Measurements from ENCODE around the gene CCDC183. TPM values are rescaled to one million over a fixed set of nuclear protein-coding genes. Genes with fewer than 3 reads are reported as not detected.
"Not testable (repeated sequence)": the region's sequence is repeated elsewhere in the genome, so short reads cannot be mapped to it uniquely, and the experiment has no call there.

Gene CCDC183
- total RNA-seq, 1 experiment from 2014 or later = 1.1 TPM

DNA sequence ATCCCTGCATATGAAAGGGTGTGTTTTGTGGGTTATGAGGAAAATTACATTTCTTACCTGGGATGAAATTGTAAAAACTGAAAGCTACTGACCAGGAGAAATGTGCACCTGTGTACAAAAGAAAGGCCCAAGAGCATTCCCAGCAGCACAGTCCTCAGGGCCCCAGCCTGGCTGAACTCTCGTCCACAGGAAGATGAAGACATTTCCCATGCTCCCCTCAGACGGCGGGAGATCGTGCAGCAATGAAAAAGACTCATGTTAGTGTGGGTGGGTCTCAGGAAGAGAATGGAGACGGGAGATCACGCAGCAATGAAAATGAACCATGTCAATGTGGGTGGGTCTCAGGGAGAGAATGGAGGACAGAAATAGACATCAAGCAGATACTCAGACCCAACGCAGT lies 19.2 kb upstream of the CCDC183 start:
- in situ Hi-C loops (cut with HindIII; ENCODE audit: low pct_unique_long_range_greater_than_20kb, low sequenced_read_pairs) = no loop called here
- no peak for DNase-seq (ENCODE audit: low read depth)

DNA sequence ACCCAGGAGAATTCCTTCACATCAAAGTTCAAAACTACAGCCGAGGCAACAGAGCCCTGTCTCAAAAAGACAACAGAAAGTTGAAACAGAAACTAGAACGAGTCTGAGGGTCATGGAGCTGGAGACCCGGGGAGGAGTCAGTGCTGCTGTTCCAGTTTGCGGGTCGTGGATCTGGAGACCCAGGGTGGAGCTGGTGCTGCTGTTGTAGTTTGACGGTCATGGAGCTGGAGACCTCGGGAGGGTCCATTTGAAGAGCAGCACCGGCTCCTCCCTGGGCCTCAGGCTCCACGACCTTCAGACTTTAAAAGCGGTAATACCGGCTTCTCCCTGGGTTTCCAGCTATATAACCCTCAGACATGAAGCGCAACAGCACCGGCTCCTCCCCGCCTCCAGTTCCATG lies 18.8 kb upstream of the CCDC183 start:
- in situ Hi-C loops (cut with HindIII; ENCODE audit: low pct_unique_long_range_greater_than_20kb, low sequenced_read_pairs) = no loop called here
- DNase-seq (ENCODE audit: low read depth) = no peak

DNA sequence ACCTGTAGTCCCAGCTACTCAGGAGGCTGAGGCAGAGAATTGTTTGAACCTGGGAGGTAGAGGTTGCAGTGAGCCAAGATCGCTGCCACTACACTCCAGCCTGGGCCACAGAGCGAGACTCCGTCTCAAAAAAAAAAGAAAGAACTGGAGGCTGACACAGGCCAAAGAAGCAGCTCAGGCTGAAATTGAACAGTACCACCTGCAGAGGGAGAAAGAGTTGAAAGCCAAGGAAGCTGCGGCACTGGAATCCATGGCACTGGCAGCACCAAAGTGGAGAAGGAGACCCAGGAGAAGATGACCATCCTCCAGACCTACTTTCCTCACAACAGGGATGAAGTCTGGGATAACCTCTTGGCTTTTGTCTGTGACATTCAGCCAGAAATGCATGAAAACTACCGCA lies 16.3 kb upstream of the CCDC183 start:
- in situ Hi-C loops (cut with HindIII; ENCODE audit: low pct_unique_long_range_greater_than_20kb, low sequenced_read_pairs) = no loop called here
- no peak for DNase-seq (ENCODE audit: low read depth)

DNA sequence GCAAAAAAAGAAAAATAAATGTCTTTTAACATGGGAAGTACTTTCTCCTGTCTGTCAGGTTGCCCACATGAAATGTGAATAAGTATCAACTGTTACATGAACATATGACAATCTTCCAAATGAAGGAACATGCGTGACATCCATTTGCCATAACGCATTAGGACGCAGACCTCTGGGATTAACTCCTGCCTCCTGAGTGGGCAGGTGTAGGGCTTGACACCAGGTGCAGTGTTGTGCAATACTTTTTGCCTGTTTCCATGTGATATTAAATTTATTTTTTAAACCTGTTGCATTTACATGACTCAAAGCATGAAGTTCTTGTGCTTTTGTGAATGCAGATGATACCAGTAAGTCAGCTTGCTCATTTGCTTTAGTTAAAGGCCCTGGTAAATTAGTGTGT lies 13.7 kb upstream of the CCDC183 start:
- in situ Hi-C loops (cut with HindIII; ENCODE audit: low pct_unique_long_range_greater_than_20kb, low sequenced_read_pairs) = no loop called here
- no peak for DNase-seq (ENCODE audit: low read depth)

DNA sequence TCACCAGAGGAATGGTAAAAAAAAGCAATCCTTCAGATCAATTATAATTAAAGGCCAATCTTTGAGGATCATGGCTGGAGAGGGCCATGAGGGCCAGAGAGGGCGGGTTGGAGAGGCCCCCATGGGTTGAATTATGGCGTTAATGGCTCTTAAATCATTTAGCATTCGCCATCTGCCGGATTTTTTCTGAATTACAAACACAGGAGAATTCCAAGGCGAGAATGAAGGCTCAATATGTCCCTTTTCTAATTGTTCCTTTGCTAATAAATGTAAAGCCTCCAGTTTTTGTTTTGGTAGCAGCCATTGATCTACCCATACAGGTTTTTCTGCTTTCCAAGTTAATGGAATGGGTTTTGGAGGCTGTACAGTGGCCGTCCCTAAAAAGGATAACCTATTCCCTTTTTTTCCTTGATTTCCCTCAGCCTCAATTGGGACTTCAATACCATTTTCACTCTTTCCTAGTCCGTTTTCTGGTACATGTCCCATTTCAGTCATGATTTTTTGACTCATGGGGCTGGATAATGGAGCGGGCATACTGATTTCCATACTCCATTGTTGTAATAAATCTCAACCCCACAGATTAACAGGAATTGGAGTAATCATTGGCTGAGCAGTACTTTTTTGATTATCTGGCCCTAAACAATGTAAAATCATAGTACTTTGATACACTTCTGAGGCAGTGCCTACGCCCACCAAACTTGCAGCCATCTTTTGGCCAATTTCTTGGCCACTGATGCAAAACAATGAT lies 11.7 kb upstream of the CCDC183 start:
- in situ Hi-C loops (cut with HindIII; ENCODE audit: low pct_unique_long_range_greater_than_20kb, low sequenced_read_pairs) = no loop called here
- DNase-seq (ENCODE audit: low read depth) = peak; percentile 32

DNA sequence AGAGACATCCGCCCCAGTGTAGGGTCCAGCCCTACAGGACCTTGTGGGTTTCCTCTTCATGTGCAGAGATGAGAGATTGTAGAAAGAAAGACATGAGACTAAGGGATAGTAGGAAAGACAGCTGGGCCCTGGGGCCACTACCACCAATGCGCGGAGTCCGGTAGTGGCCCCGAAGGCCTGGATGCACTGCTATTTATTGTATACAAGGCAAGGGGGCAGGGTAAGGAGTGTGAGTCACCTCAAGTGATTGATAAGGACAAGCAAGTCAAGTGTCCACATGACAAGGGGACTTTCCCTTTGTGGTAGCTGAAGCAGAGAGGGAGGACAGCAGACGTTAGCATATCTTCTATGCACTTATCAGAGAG lies 11.2 kb upstream of the CCDC183 start:
- in situ Hi-C loops (cut with HindIII; ENCODE audit: low pct_unique_long_range_greater_than_20kb, low sequenced_read_pairs) = no loop called here

DNA sequence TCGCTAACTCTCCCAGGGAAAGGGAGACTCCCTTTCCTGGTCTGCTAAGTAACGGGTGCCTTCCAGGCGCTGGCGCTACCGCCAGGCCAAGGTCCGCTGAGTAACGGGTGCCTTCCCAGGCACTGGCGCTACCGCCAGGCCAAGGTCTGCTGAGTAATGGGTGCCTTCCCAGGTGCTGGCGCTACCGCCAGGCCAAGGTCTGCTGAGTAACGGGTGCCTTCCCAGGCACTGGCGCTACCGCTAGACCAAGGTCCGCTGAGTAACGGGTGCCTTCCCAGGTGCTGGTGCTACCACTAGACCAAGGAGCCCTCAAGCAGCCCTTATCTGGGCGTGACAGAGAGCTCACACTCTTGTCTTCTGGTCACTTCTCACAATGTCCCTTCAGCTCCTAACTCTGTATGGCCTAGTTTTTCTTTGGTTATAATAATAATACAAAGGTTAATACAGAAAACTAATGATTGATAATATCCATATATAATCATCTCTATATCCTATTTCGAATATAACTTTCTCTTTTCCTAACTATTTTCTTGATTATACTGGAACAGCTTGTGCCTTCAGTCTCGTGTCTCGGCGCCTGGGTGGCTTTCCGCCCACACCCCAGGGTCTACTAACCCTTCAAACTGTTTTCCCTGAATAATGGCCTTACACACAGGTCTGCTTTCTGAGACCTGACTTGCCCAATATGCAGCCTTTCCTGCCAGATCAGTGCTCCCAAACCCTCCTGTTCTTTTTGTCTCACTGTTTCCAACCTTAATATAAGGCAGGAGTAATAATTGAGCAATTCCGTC lies 10.4 kb upstream of the CCDC183 start:
- DNase-seq (ENCODE audit: low read depth) = peak; percentile 86
- in situ Hi-C loops (cut with HindIII; ENCODE audit: low pct_unique_long_range_greater_than_20kb, low sequenced_read_pairs) = not testable (repeated sequence)

More for the DNA sequence above, 11.2 kb upstream of the CCDC183 start:
- DNase-seq (ENCODE audit: low read depth) = peak; percentile 84

DNA sequence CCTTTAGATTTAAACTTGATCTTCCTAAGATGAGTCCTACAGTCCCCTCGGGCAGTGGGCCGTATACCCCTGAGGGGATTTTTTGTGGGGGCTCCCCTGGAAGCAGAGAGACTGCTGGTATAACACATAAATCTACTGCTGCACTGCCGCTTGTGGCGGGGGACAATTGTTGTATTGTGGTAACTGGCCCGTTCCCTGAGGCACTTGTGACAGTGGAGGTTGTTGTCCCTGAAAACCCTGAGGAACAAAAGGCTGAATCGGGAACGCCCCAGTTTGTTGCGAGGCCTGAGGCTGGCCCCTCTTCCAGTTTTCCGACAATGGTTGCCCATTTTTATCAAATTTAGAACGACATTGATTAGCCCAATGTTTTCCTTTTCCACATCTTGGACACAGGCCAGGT lies 9.7 kb upstream of the CCDC183 start:
- in situ Hi-C loops (cut with HindIII; ENCODE audit: low pct_unique_long_range_greater_than_20kb, low sequenced_read_pairs) = no loop called here

DNA sequence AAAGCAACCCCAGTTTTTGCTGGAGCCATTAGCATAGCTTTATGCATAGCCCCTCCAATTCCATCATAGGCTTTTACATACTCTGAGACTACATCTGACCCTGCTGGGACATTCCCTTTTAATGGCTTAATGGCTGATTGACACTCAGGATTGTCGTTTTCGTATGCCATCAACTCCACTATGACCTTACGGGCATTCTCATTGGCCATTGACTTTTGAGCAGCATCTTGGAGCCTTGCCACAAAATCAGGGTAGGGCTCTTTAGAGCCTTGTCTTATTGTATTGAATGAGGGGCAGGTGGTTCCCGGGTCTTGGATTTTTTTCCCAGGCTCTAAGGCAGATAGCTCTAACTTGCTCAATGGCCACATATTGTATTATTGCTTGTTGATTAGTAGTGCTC lies 9.2 kb upstream of the CCDC183 start:
- in situ Hi-C loops (cut with HindIII; ENCODE audit: low pct_unique_long_range_greater_than_20kb, low sequenced_read_pairs); DNase-seq (ENCODE audit: low read depth): not testable (repeated sequence)

More for the DNA sequence above, 9.7 kb upstream of the CCDC183 start:
- no peak for DNase-seq (ENCODE audit: low read depth)

DNA sequence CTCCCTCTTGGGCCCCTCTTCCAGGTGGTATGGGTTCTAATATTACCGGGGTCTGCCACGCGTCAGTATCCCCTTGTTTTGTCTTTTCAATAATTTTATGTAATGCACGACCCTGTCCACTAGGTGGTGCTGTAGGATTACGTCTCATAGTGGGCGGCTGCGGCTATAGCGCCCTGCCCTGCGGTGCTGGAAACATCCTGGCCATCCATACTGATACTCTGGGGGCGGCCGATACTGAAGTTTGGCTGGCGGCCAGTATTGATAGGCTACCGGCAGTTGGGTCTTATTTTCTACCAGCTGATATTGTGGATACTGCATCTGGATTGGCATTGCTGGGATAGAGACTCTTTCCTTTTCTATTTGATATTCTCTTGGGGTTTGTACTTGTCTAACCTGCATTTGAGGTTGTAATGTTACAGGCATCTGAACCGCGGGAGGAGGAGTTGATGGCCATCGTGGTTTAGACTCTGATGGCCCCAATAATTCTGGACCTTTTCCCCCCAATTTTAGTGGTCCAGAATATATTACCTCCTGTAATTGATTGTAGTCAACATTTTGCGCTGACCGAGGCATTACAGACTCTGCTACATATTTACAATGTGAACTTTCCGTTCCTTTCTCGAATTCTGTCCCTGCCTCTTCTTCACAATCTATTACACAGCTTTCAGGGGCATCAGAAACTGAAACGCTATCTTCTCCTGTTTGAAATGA lies 8.3 kb upstream of the CCDC183 start:
- in situ Hi-C loops (cut with HindIII; ENCODE audit: low pct_unique_long_range_greater_than_20kb, low sequenced_read_pairs) = no loop called here

DNA sequence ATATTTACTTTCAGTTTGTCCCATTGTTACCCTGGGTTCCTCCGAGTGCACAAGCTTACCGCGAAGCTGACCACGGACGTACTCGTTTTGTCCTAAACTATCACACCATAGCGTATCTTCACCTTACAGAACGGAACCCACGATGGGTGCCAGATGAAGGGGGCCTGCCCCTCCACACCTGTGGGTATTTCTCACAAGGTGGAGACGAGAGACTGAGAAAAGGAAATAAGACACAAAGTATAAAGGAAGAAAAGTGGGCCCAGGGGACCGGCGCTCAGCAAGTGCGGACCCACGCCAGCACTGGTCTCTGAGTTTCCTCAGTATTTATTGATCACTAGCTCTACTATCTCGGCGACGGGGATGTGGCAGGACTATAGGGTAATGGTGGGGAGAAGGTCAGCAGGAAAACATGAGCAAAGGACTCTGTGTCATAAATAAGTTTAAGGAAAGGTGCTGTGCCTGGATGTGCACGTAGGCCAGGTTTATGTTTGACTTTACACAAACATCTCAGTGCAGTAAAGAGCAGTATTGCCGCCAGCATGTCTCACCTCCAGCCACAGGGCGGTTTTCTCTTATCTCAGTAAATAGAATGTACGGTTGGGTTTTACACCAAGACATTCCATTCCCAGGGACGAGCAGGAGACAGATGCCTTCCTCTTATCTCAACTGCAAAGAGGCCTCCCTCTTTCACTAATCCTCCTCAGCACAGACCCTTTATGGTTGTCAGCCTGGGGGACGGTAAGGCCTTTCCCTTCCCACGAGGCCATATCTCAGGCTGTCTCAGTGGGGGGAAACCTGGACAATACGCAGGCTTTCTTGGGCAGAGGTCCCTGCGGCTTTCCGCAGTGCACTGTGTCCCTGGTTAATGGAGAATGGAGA lies 7.3 kb upstream of the CCDC183 start:
- DNase-seq (ENCODE audit: low read depth) = peak; percentile 70
- in situ Hi-C loops (cut with HindIII; ENCODE audit: low pct_unique_long_range_greater_than_20kb, low sequenced_read_pairs) = not testable (repeated sequence)

More for the DNA sequence above, 8.3 kb upstream of the CCDC183 start:
- peak; percentile 66 for DNase-seq (ENCODE audit: low read depth)

DNA sequence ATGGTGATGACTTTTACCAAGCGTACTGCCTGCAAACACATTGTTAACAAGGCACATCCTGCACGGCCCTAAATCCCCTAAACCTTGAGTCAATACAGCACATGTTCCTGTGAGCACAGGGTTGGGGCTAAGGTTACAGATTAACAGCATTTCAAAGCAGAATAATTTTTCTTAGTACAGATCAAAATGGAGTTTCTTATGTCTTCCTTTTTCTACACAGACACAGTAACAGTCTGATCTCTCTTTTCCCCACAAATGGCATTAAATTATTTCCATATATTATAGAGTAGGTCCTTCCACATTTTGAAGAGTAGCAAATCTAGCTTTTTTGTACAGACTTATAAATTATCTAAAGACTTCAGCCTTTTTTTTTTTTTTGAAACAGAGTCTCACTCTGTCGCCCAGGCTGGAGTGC lies 6.6 kb upstream of the CCDC183 start:
- DNase-seq (ENCODE audit: low read depth) = peak; percentile 56
- in situ Hi-C loops (cut with HindIII; ENCODE audit: low pct_unique_long_range_greater_than_20kb, low sequenced_read_pairs) = no loop called here

DNA sequence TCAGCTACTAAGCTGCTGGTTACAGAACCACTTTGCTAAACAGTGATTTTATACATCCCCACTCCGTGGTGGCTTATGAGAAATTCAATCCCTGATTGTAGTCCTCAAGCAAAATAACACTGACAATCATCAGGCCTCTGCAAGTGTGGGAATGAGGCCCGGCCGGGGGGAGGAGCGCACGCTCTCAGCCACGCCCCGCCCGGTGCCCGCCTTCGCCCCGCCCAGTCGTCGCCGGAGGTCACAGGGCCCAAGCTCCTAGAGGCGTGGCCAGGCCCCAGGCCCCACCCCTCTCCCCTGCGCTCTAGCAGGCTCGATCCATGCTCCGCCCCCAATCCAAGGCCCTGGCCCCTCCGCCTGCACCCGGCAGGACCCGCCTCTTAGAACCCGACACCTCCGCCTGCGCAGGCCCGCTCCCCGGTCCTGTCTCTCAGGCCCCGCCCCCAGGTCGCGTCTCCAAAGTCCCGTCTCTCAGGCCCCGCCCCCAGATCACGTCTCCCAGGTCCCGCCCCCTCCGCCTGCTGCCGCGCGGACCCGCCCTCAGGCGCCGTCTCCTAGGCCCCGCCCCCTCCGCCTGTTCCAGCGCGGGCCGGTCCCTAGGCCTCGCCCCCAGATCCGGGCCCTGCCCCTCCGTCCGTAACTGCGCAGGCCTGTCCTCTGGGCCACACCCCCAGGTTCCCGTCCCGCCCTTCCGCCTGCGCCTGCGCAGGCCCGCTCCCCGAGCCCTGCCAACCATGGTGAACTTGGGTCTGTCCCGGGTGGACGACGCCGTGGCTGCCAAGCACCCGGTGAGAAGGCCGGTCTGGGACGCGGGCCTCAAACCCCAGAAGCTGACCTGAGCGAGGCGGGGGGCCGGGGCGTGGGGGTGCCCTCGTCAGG lies 5.3 kb upstream of the CCDC183 start, which contains the start of gene TMEM141:
Gene TMEM141, plus strand, starts transcription at position 705 of the 876 bp plus-strand sequence. Its CDS starts 27 bp downstream, at position 732.
- in situ Hi-C loops (cut with HindIII; ENCODE audit: low pct_unique_long_range_greater_than_20kb, low sequenced_read_pairs) = no loop called here
- peak; percentile 97 for DNase-seq (ENCODE audit: low read depth)

DNA sequence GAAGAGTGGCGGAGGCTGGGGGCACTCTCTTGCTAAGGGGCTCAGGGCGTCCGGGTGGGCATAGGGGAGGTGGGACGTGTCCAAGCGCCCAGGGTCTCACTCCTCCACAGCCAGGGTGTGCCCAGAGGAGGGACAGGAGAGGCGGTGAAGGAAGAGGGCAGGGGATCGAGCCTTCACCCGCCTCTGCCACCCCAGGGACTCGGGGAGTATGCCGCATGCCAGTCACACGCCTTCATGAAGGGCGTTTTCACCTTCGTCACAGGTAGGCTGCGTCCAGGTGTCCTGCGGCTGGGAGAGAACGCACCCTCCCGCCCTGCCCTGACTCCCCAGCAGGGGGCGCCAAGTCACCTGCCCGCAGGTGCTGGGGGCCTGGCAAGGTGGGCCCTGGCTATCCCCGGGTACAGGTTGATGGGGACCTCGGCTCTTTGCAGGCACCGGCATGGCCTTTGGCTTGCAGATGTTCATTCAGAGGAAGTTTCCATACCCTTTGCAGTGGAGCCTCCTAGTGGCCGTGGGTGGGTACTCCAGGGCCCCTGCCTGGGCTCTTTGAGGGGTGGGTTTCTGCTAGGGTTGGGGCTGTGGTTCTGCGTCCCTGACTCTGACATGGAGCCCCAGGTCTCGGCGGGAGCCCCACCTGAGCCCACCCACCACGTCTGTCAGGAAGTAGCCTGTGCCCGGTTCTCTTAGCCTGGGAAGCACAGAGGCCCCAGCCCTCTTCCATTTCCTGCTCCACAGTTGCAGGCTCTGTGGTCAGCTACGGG lies 4.4 kb upstream of the CCDC183 start:
- in situ Hi-C loops (cut with HindIII; ENCODE audit: low pct_unique_long_range_greater_than_20kb, low sequenced_read_pairs) = no loop called here
- DNase-seq (ENCODE audit: low read depth) = peak; percentile 56

DNA sequence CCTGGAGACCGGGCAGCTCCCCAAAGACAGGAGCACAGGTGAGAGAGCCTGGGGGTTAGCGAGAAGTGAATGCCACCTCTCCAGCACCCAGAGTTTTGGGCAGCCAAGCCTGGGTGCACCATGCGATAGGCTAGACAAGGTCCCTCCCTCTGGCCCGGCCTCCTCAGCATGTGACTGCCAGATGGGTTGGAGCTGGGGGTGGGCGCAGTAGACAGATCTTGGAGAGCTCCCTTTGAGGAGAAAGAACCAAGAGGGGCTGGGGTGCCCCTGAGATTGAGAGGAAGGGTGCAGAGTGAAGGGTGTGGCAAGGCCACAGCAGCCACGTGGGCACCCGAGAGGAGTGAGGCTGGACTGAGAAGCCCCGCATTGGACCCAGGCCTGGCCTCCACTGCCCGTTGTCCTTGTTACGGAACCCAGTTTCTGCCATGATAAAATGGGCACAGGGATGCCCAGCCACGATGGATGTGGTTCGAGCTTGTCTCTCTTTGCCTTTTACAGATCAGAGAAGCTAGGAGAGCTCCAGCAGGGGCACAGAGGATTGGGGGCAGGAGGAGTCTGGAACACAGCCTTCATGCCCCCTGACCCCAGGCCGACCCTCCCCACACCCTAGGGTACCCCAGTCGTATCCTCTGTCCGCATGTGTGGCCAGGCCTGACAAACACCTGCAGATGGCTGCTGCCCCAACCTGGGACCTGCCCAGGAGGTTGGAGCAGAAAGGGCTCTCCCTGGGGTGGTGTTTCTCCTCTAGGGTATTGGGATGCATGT lies 3.6 kb upstream of the CCDC183 start:
- no peak for DNase-seq (ENCODE audit: low read depth)
- in situ Hi-C loops (cut with HindIII; ENCODE audit: low pct_unique_long_range_greater_than_20kb, low sequenced_read_pairs) = no loop called here
